Activated naive CD8-positive, alpha-beta T cell treated with anti-CD3 and anti-CD28 coated beads for 36 hours (primary cell): ENCODE measurements around the gene ARMCX4. TPM values are rescaled to one million over a fixed set of nuclear protein-coding genes. Genes with fewer than 3 reads are reported as not detected.
"Not testable (repeated sequence)": the region's sequence is repeated elsewhere in the genome, so short reads cannot be mapped to it uniquely, and the experiment has no call there.

Experiments used
- DNase-seq: peaks from one replicate; pipeline ENCODE4 v3.0.0; 2021
- H3K27ac Mint-ChIP-seq: one replicate; pipeline ENCODE4 v1.8.0; 2022; ENCODE audit warnings: mild to moderate bottlenecking, moderate library complexity, mixed read lengths
- H3K27me3 Mint-ChIP-seq: one replicate; pipeline ENCODE4 v1.8.0; 2022; ENCODE audit warnings: mild to moderate bottlenecking, mixed read lengths
- H3K36me3 Mint-ChIP-seq: one replicate; pipeline ENCODE4 v1.8.0; 2021; ENCODE audit warnings: mild to moderate bottlenecking, mixed read lengths
- H3K4me1 Mint-ChIP-seq: one replicate; pipeline ENCODE4 v1.8.0; 2021; ENCODE audit warnings: mixed read lengths
- H3K4me3 Mint-ChIP-seq: one replicate; pipeline ENCODE4 v1.8.0; 2022; ENCODE audit warnings: mild to moderate bottlenecking, moderate library complexity, mixed read lengths
- H3K9me3 Mint-ChIP-seq: one replicate; pipeline ENCODE4 v1.8.0; 2022; ENCODE audit warnings: mixed read lengths
- total RNA-seq, 2 experiments: library from RNA; stranded (reverse); gene quantifications; one replicate each; pipeline ENCODE4 v1.2.3, GENCODE V29; 2021

ARMCX4 gene
- 1 to 10 TPM; 5.5 to 6.8 TPM for total RNA-seq

GRCh38 chrX:101485212-101485949, at the start of gene ARMCX4:
Gene ARMCX4, plus strand, starts transcription at chrX:101485456. Its CDS starts 3,134 bp downstream, at chrX:101488590.
- Mint-ChIP-seq H3K27ac (peak within 1 kb of the TSS; percentile 38), H3K36me3 (no peaks in the 10 kb centered on the region), H3K27me3 (no peaks in the 10 kb centered on the region)

GRCh38 chrX:101442085-101442484, 43.2 kb upstream of the ARMCX4 start:
- no peak overlapping the region for H3K4me3 Mint-ChIP-seq
- no peaks in the 10 kb centered on the region for H3K9me3 Mint-ChIP-seq
- H3K36me3 Mint-ChIP-seq = peaks cover 34% of the 10 kb centered on the region
- DNase-seq = no peak
- H3K27me3 Mint-ChIP-seq = no peaks in the 10 kb centered on the region
- no peak overlapping the region for H3K27ac Mint-ChIP-seq
- peaks cover 3% of the 10 kb centered on the region for H3K4me1 Mint-ChIP-seq

More at GRCh38 chrX:101485212-101485949, at the start of gene ARMCX4:
- no peaks in the 10 kb centered on the region for H3K9me3 Mint-ChIP-seq
- H3K4me1 Mint-ChIP-seq = peaks cover 9% of the 10 kb centered on the region
- peak within 1 kb of the TSS; percentile 76 for H3K4me3 Mint-ChIP-seq
- DNase-seq = peak; percentile 41

- H3K9me3 Mint-ChIP-seq = no peaks in the 10 kb centered on the region
- peaks cover 22% of the 10 kb centered on the region for H3K36me3 Mint-ChIP-seq
- no peak for DNase-seq
- H3K27ac Mint-ChIP-seq = no peak overlapping the region
- no peaks in the 10 kb centered on the region for H3K27me3 Mint-ChIP-seq
- no peaks in the 10 kb centered on the region for H3K4me1 Mint-ChIP-seq
- H3K4me3 Mint-ChIP-seq = no peak overlapping the region
Measured at GRCh38 chrX:101449279-101449678, 36.0 kb upstream of the ARMCX4 start.

- Mint-ChIP-seq H3K27ac (no peak overlapping the region), H3K4me3 (no peak overlapping the region)
Measured at GRCh38 chrX:101450085-101450484, 35.2 kb upstream of the ARMCX4 start.

GRCh38 chrX:101450961-101451360, 34.3 kb upstream of the ARMCX4 start:
- Mint-ChIP-seq H3K27ac (no peak overlapping the region), H3K9me3 (no peaks in the 10 kb centered on the region), H3K4me3 (no peak overlapping the region), H3K36me3 (peaks cover 24% of the 10 kb centered on the region), H3K4me1 (no peaks in the 10 kb centered on the region), H3K27me3 (no peaks in the 10 kb centered on the region)
- no peak for DNase-seq

More at GRCh38 chrX:101450085-101450484, 35.2 kb upstream of the ARMCX4 start:
- H3K4me1 Mint-ChIP-seq = no peaks in the 10 kb centered on the region
- H3K27me3 Mint-ChIP-seq = no peaks in the 10 kb centered on the region
- H3K9me3 Mint-ChIP-seq = no peaks in the 10 kb centered on the region
- no peak for DNase-seq
- H3K36me3 Mint-ChIP-seq = peaks cover 20% of the 10 kb centered on the region

GRCh38 chrX:101452056-101452455, 33.2 kb upstream of the ARMCX4 start:
- no peak overlapping the region for H3K27ac Mint-ChIP-seq
- H3K36me3 Mint-ChIP-seq = peaks cover 21% of the 10 kb centered on the region
- no peak overlapping the region for H3K4me3 Mint-ChIP-seq
- no peaks in the 10 kb centered on the region for H3K27me3 Mint-ChIP-seq
- no peak for DNase-seq
- H3K4me1 Mint-ChIP-seq = no peaks in the 10 kb centered on the region
- H3K9me3 Mint-ChIP-seq = no peaks in the 10 kb centered on the region

GRCh38 chrX:101460669-101461068, 24.6 kb upstream of the ARMCX4 start:
- H3K36me3 Mint-ChIP-seq = peaks cover 4% of the 10 kb centered on the region

GRCh38 chrX:101462892-101463291, 22.4 kb upstream of the ARMCX4 start:
- H3K36me3 Mint-ChIP-seq = peaks cover 2% of the 10 kb centered on the region
- H3K27ac Mint-ChIP-seq = no peak overlapping the region
- H3K4me3 Mint-ChIP-seq = no peak overlapping the region

More at GRCh38 chrX:101460669-101461068, 24.6 kb upstream of the ARMCX4 start:
- no peaks in the 10 kb centered on the region for H3K4me1 Mint-ChIP-seq
- no peaks in the 10 kb centered on the region for H3K27me3 Mint-ChIP-seq
- no peaks in the 10 kb centered on the region for H3K9me3 Mint-ChIP-seq
- no peak overlapping the region for H3K27ac Mint-ChIP-seq
- no peak for DNase-seq
- no peak overlapping the region for H3K4me3 Mint-ChIP-seq

GRCh38 chrX:101478366-101478765, 6.9 kb upstream of the ARMCX4 start:
- H3K27me3 Mint-ChIP-seq = no peaks in the 10 kb centered on the region
- H3K9me3 Mint-ChIP-seq = no peaks in the 10 kb centered on the region
- DNase-seq = no peak
- no peaks in the 10 kb centered on the region for H3K36me3 Mint-ChIP-seq
- H3K4me1 Mint-ChIP-seq = no peaks in the 10 kb centered on the region
- H3K27ac Mint-ChIP-seq = no peak overlapping the region
- no peak overlapping the region for H3K4me3 Mint-ChIP-seq

More at GRCh38 chrX:101462892-101463291, 22.4 kb upstream of the ARMCX4 start:
- DNase-seq = no peak
- H3K9me3 Mint-ChIP-seq = no peaks in the 10 kb centered on the region
- no peaks in the 10 kb centered on the region for H3K27me3 Mint-ChIP-seq
- H3K4me1 Mint-ChIP-seq = no peaks in the 10 kb centered on the region

GRCh38 chrX:101482296-101482695, 3.0 kb upstream of the ARMCX4 start:
- no peaks in the 10 kb centered on the region for H3K27me3 Mint-ChIP-seq
- H3K36me3 Mint-ChIP-seq = no peaks in the 10 kb centered on the region
- H3K4me3 Mint-ChIP-seq = no peak overlapping the region
- DNase-seq = no peak
- H3K4me1 Mint-ChIP-seq = peaks cover 9% of the 10 kb centered on the region
- H3K27ac Mint-ChIP-seq = no peak overlapping the region
- no peaks in the 10 kb centered on the region for H3K9me3 Mint-ChIP-seq

GRCh38 chrX:101483705-101484104, 1.6 kb upstream of the ARMCX4 start:
- Mint-ChIP-seq H3K4me1 (peaks cover 9% of the 10 kb centered on the region), H3K27me3 (no peaks in the 10 kb centered on the region), H3K4me3 (no peak overlapping the region), H3K36me3 (no peaks in the 10 kb centered on the region), H3K9me3 (no peaks in the 10 kb centered on the region), H3K27ac (no peak overlapping the region)
- no peak for DNase-seq

GRCh38 chrX:101484135-101484534, 1.1 kb upstream of the ARMCX4 start:
- H3K27me3 Mint-ChIP-seq = no peaks in the 10 kb centered on the region
- H3K4me3 Mint-ChIP-seq = no peak overlapping the region
- H3K27ac Mint-ChIP-seq = no peak overlapping the region
- H3K4me1 Mint-ChIP-seq = peaks cover 9% of the 10 kb centered on the region
- H3K9me3 Mint-ChIP-seq = no peaks in the 10 kb centered on the region
- no peaks in the 10 kb centered on the region for H3K36me3 Mint-ChIP-seq
- no peak for DNase-seq

- no peak for DNase-seq
- Mint-ChIP-seq H3K9me3 (no peaks in the 10 kb centered on the region), H3K4me3 (no peak overlapping the region), H3K4me1 (peaks cover 9% of the 10 kb centered on the region), H3K27ac (no peak overlapping the region), H3K36me3 (no peaks in the 10 kb centered on the region), H3K27me3 (no peaks in the 10 kb centered on the region)
Measured at GRCh38 chrX:101488796-101489195, 3.5 kb downstream of the ARMCX4 start.

GRCh38 chrX:101491943-101492342, 6.7 kb downstream of the ARMCX4 start:
- Mint-ChIP-seq H3K9me3 (no peaks in the 10 kb centered on the region), H3K36me3 (no peaks in the 10 kb centered on the region), H3K4me1 (peaks cover 2% of the 10 kb centered on the region), H3K27me3 (no peaks in the 10 kb centered on the region), H3K4me3 (no peak overlapping the region), H3K27ac (no peak overlapping the region)
- no peak for DNase-seq

- H3K4me3 Mint-ChIP-seq = no peak overlapping the region
- no peaks in the 10 kb centered on the region for H3K9me3 Mint-ChIP-seq
- no peak for DNase-seq
- H3K27ac Mint-ChIP-seq = no peak overlapping the region
- H3K4me1 Mint-ChIP-seq = peaks cover 2% of the 10 kb centered on the region
- H3K36me3 Mint-ChIP-seq = peaks cover 3% of the 10 kb centered on the region
- no peaks in the 10 kb centered on the region for H3K27me3 Mint-ChIP-seq
Measured at GRCh38 chrX:101493225-101493624, 8.0 kb downstream of the ARMCX4 start.

GRCh38 chrX:101502929-101503328, 17.7 kb downstream of the ARMCX4 start:
- not testable (repeated sequence) for H3K9me3 Mint-ChIP-seq, H3K36me3 Mint-ChIP-seq, H3K27me3 Mint-ChIP-seq, H3K4me3 Mint-ChIP-seq, DNase-seq, H3K4me1 Mint-ChIP-seq, H3K27ac Mint-ChIP-seq
